Stimulated activated CD4-positive, alpha-beta T cell treated with anti-CD3 and anti-CD28 coated beads, Interleukin-2, amount 100 ng/mL, for 48 hours (primary cell): ENCODE measurements around the gene DNAJC12.
A peak's percentile ranks its signal among the peaks of the same experiment; 100 is the strongest.
"Not testable (repeated sequence)": the region's sequence is repeated elsewhere in the genome, so short reads cannot be mapped to it uniquely, and the experiment has no call there.

ENCODE experiments used
- DNase-seq, 2 donors: peaks; one replicate each; pipeline ENCODE4 v3.0.0-alpha.2; 2020

Gene DNAJC12

GRCh38 chr10:67837541-67838314 is at the start of gene DNAJC12:
Gene DNAJC12 (minus strand): TSS chr10:67838188. CDS start chr10:67838011, 177 bp downstream.
- DNase-seq = no peak

- DNase-seq = peak; percentile 66
Measured at GRCh38 chr10:67884842-67885670, 47.1 kb upstream of the DNAJC12 start.

DNA sequence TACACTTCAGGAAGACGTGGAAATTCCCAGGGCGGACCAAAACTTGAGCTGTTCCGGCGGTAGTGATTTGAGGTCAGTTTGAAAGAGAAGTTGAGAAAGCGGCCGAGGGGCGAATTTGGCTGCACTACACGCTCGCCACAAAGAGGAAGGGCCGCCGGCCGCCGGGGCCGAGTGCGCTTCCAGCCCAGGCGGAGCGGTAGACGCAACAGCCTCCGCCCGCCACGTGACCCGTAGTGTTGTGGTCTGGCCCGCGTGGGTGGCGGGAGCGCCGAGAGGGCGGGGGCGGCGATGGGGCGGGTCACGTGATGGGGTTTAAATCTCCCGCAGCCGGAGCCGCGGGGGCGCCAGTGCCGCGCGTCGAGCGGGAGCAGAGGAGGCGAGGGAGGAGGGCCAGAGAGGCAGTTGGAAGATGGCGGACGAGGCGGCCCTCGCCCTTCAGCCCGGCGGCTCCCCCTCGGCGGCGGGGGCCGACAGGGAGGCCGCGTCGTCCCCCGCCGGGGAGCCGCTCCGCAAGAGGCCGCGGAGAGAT is 46.4 kb upstream of the DNAJC12 start, which contains the start of gene SIRT1:
Gene SIRT1 (plus strand): TSS at position 344 of the 529 bp plus-strand sequence. CDS start 66 bp downstream, at position 410.
- peak; percentile 81 to 87 for DNase-seq

DNA sequence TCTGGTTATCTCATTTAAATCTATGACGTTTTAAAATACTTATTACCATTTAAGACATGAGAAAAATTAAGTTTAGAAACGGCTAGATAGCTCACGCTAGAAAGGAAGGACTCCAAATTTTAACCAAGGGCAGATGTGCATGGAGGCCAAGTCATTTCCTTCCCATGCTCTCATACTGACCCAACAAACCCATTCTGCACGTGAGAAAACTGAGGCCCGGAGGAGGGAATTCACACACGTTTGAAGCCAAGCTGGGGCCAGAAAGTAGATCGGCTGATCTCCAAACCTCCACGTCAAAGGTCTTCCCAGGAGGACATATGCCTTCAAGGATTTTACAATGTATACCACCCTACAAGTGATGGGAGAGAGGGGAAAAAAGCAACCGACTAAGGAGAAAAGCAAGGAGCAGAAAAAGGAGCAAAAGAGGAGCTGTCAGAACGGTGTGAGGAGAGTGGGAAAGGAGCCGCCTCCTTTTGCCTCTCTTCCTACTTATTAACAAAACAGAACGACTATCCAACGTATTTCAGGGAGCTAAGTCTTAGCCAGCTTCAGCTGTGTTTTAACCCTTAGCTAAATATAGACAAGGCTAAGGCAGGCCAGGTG is 45.8 kb upstream of the DNAJC12 start:
- DNase-seq = peak in 1 of 2 donors; percentile 3

GRCh38 chr10:67878133-67878532 is 40.1 kb upstream of the DNAJC12 start:
- no peak for DNase-seq

DNA sequence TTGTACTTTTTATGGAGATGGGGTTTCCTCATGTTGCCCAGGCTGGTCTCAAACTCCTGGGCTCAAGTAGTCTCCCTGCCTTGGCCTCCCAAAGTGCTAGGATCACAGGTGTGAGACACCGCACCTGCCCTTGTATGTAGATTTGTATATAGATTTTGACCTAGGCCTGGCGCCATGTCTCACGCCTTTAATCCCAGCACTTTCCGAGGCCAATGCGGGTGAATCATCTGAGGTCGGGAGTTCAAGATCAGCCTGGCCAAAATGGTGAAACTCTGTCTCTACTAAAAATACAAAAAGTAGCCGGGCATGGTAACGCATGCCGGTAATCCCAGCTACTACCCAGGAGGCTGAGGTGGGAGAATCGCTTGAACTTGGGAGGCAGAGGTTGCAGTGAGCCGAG is 39.4 kb upstream of the DNAJC12 start:
- DNase-seq = not testable (repeated sequence)

DNA sequence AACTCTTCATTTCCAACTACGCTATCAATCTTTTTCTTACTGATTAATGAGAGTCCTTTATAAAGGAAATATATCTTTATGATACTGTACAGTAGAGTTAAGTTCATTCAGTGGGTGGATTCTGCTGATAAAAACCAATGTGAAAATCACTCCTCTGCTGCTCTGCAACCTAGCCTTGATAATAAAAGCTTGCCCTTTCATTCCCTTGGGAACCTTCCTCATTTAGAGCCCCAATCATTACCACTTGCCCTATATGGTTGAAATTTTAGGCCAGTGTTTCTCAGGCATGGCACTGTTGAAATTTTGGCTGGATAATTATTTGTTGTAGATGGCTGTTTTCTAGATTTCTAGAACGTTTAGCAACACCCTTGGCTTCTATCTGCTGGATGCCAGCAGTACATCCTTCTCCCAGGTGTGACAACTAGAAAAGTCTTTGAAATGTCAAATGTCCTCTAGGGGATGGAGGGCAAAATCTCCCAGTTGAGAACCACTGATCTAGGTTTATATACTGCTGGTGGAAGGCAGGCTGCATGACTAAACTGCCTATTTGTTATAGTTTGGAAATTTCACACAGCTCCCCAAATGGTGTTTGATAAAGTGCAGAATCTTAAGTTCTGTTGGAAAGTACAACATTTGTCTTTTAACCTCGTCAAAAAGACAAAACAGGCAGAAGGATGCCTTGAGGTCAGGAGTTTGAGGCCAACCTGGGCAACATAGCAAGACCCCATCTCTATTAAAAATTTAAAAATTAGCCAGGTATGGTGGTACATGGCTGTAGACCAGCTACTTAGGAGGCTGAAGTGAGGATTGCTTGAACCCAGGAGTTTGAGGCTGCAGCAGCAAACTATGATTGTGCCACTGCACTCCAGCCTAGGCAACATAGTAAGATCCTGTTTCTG is 37.6 kb upstream of the DNAJC12 start:
- no peak for DNase-seq

DNA sequence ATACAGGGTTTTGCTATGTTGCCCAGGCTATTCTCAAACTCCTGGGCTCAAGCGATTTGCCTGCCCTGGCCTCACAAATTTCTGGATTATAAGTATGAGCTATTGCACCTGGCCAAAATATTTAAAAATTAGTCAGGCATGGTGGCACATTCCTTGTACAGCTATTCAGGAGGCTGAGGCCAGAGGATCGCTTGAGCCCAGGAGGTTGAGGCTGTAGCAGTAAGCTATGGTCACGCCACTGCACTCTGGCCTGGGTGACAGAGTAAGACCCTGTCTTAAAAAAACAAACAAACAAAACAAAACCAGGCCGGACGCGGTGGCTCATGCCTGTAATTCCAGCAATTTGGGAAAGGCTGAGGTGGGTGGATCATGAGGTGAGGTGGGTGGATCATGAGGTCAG is 32.0 kb upstream of the DNAJC12 start:
- no peak for DNase-seq

DNA sequence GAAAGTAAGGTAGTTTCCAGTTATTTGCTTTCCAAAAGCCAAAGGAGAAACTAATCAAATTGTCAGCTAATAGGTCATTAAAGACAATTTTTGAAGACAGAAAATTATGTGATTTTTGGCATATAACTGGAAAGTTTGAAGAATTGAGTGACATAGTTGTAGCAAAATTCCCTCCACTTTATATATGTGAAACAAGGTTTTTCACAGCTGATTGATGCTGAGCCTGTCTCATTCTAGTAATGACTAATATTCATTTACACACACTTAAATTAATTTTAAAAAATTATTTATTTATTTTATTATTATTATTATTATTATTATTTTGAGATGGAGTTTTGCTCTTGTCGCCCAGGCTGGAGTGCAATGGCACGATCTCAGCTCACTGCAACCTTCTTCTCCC is 30.1 kb upstream of the DNAJC12 start:
- no peak for DNase-seq

- no peak for DNase-seq
Measured at GRCh38 chr10:67864607-67865371, 26.8 kb upstream of the DNAJC12 start.

- DNase-seq = no peak
Measured at GRCh38 chr10:67863094-67863493, 25.1 kb upstream of the DNAJC12 start.

DNA sequence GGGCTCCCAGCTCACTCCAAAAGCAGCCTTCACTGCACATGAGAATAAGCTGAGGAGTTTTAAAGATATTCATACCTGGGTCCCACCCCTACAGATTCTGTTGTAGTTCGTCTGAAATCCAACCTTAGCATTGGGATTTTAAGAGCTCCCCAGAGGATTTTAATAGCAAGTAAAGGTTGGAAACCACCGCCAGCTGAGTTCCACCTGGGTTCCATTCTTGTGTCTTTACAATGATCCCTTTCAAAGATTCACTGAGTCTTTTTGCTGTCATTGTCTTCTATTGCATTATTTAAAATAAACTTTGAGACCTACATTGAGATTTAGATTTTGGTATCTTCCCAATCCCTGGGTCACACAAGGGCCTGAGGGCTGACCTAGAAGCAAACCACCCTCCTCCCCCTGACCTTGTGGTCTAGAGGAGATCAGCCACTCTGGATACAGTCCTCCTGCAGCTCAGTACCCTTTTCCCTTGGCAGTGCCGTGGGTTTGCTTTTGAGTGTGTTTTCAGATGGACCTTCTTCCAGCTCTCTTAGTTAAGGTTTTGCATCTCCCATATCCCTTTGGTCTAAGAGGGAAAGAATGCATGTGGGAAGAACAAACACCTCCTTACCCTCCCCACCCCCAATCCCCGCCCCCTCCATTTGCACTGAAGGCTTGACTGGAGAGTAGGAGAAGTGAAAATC is 23.9 kb upstream of the DNAJC12 start:
- no peak for DNase-seq

GRCh38 chr10:67858971-67859370 is 21.0 kb upstream of the DNAJC12 start:
- no peak for DNase-seq

DNA sequence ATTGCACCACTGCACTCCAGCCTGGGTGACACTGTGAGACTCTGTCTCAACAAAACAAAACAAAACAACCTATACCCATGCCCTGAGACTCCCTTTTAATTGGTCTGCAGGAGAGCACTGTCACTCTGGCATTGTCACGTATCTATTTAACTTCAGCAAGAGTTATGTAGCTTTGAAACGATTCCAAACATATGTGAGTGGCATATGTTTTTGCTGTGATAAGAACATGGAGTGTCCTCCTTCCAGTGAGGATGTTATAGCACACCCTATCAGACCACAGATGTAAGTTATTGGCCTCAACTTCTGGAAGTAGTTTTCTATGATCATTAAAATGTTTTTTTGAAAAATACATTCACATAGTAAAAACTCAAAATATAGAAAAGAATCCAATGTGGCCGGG is 15.5 kb upstream of the DNAJC12 start:
- DNase-seq = no peak

DNA sequence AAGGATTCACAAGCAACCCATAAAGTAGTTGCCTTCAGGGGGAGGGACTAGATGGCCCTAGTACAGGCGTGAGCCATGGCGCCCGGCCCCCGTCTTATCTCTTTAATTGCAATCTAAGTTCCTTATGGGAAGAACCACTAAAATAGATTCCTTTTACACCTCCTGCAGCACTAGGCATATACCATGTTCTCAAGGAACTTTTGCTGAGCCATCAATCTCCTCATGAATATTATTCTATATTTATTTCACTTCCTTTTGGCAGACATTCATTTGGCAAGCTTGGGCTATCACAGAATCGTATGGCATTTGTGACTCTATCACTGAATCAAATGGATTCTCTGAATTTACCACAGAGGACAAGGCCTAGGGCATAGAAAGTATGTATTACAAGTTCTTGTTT is 14.8 kb upstream of the DNAJC12 start:
- no peak for DNase-seq

DNA sequence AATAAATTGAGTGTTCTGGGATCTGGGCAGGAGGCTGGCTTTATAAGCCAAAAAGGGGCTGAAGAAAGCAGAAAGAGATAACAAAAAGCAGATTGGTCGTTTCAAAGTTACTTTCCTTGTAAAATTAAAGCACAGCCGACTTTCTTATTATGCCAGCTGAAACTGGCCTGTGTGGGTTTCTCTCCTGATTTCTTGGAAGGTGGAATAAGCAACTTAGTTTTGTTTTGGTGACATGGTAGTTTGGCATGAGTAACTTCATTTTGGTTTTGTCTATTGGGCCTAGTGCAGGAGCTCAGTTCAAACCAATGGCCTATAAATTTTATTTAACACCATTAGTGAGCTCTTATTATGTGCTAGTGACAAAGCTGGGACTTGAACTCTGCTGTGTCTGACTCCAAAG is 13.2 kb upstream of the DNAJC12 start:
- DNase-seq = no peak

- DNase-seq = peak; percentile 84 to 90
Measured at GRCh38 chr10:67849331-67850011, 11.5 kb upstream of the DNAJC12 start.

DNA sequence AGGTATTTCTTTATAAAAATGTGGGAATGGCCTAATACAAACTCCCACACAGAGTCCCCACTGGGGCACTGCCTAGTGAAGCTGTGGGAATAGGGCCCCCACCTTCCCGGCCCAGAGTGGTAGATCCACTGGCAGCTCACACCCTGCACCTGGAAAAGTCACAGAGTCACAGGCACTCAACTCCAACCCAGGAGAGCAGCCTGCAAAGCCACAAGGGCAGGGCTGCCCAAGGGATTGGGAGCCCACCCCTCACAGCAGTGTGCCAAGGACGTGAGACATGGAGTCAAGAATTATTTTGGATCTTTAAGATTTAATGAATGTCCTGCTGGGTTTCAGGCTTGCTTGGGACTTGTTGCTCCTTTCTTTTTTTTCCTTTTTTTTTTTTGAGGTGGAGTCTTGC is 5.3 kb upstream of the DNAJC12 start:
- no peak for DNase-seq

DNA sequence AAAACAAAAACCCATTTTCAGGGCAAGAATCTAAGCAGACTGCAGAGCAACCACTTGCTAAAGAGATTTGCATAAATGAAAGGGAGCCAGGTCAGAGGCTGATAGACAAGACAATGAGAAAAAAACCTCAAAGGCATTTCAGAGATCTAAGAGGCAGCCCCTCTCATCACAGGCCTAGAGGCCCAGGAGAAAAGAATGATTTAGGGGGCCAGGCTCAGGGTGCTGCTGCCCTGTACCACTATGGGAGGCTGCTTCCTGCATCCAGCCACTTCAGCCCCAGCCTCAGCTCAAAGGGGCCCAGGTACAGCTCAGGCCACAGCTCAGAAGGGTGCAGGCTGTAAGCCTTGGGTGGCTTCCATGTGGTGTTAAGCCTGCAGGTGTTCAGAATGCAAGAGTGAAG is 3.7 kb upstream of the DNAJC12 start:
- DNase-seq = no peak

GRCh38 chr10:67839951-67840350 is 2.0 kb upstream of the DNAJC12 start:
- DNase-seq = no peak
